GM21367 (cell line): ENCODE measurements around the gene RASL10A.

Experiments used
- ATAC-seq: cut with Tn5 transposase; IDR thresholded peaks from one replicate; pipeline ENCODE4 v1.9.1; 2021; ENCODE audit not compliant: unreplicated experiment

RASL10A gene

GRCh38 chr22:29323641-29324040 is 8.1 kb upstream of the RASL10A start:
- no peak for ATAC-seq

DNA sequence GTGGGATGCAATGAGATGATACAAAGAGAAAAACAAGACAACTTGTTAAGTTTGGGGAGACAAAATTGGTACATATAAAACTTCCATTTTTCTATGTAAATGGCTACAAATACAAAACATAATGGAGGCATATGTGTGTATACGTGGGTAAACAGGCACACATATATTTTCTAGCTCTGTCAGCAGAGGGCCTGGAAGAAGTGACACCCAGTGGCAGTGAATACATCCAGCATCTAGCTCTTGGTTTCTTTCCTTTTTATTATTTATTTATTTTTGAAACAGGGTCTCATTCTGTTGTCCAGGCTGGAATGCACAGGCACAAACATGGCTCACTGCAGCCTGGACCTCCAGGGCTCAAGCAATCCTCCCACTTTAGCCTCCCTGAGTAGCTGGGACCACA is 5.0 kb upstream of the RASL10A start:
- ATAC-seq, result no peak

- ATAC-seq, result no peak
Observed at GRCh38 chr22:29319072-29319471, 3.6 kb upstream of the RASL10A start.

DNA sequence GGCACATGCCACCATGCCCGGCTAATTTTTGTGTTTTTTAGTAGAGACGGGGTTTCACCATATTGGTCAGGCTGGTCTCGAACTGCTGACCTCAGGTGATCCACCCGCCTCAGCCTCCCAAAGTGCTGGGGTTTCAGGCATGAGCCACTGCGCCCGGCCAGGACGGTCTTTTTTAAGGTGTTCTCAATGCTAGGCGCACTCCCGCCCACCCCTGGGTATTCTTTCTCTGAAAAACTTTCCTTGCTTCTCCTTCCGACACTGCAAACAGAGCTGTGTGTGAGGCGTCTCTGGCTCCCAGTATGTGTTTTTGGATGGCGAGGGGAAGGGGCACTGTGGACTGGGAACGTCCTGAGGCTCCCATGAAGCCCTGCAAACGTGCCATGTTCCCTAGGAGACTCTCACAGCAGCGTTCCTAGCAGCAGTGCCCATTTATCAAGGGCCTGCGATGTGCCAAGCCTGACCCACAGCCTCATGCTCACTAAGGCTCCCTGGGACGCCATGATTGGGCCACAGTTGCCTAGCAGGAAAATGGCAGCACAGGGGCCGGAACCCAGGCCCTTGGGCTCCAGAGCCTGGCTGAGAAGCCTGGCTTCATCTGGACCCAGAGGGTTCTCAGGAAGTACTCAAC is 2.4 kb upstream of the RASL10A start:
- ATAC-seq, result no peak

DNA sequence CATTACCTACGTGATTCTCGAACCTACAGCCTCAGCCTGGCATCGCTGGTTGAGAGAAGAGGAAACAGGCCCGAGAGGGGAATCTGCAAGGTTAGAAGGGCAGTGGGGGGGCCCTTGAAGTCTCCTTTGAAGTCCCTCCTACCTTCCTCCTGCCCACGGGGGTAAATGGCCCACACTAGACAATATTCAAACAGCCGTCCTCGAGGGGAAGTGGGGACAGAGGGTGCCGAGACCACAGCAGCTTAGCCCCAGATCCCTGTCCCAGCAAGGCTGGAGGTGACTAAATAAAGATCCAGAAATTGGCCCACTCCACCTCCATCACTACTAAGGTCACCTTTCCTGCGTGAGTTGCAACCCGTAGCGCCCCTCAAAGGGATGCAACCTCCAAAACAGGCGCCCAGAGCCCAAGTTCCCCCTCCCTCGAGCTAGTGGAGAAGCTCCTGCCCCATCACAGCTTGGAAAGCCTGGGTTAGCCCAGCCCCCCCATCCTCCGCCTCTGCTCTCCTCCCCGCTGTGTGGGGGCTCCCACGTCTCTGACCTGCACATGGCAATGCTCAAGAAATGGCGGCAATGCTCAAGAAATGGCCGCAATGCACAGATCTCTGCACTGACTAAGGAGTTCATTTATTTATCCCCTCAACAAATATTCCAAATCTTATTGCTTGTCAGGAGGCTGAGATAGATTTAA is 788 bp upstream of the RASL10A start:
- ATAC-seq, result no peak

- no peak for ATAC-seq
Observed at GRCh38 chr22:29314537-29315285, 786 bp downstream of the RASL10A start.

DNA sequence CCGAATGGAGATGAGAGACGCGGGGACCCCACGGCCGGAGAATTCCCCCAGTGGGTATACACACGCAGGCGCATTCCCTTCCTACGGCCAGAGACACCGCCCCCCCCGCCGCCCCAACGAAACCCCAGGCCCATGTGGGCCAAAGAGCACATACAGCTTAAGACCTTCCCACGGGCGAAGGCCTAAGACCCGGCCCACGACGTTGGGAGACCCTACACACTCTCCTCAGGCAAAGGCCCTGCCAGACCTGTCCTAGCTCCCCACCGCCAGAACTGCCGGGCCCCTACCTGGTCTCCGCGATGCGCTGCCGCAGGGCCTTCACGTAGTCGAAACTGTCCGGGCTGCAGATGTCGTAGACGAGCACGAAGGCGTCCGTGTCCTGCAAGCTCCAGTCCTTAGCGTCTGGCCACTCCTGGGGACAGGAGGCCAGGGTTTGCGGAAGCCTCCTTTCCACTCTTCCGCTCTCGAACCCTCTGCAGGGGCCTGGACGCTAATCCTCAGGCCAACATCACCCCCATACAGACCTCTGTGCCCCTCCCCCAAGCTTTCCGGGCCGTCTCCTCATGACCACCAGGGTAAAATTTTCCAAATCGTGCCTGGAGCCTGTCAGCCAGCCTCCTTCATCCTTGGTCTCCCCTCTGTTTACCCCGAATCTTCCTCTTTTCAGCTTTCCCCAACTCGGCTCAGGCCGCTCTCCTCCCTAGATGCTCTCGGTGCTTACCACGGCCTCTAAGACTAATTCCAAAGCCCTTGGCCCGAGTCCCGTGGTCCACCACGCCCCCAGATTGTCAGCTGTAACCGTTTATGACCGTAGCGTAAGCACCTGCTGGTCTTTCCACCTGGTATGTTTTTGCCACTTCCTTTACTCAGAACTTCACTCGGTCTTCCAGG is 1.7 kb downstream of the RASL10A start:
- no peak for ATAC-seq

DNA sequence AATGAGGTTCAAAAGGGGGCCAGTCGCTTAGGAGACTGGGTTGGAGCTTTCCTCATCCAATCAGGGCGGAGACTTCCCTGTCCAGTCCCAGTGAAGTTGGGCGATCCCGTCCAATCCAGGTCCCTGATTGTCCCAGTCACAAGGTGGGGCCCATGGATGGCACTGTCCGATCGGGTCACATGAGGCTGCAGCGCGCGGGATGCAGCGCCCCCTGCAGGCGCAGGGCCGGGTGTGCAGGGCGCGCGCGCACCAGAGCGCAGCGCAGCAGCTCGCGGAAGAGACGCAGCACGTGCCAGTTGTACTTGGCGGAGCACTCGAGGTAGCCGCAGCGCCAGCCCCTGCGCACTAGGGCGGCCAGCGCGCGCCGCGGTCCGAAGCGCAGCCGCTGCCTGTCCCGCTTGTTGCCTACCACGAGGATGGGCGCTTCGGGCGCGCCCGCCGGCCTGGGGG is 2.3 kb downstream of the RASL10A start:
- no peak for ATAC-seq

DNA sequence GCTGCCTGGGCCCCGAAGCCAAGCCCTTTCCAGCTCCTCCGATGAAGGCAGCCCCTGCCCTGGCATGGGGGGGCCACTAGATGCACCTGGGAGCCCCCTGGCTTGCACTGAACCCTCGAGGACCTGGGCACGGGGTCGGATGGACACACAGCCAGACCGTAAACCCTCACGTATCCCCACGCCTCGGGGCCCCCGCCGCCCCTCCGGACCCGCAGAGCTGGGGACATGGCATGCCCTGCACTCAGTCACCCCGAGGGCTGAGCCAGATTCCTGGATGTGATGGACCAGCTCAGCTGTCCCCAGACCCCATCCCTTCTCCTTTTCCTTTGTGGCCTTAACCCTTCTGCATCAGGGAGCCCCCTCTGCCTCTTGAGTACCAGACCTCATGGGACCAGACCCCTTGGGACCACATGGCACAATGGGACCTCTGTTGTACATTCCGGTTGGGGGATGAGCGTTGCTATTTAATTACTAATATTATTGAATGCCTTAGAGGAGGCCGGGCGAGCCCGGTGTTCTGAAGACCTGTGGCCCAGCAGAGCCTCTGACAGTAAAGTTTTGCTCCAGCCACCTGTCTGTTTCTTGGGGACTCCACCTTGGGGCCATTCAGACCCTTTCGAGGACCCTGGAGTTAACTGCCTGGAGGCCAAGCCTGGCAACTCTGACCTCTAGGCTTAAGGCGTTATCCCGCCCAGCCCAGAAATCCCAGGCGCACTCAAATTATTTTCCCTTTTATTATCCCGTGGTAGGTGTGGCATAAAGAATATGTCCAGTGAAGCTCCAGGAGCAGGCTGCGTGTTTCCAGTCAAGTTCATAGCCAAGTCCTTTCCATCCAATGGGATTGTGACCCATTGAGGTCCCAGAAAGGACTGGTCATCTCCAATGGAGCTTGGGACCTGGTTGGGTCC is 3.0 kb downstream of the RASL10A start:
- no peak for ATAC-seq

- no peak for ATAC-seq
Observed at GRCh38 chr22:29311464-29312217, 3.9 kb downstream of the RASL10A start.

DNA sequence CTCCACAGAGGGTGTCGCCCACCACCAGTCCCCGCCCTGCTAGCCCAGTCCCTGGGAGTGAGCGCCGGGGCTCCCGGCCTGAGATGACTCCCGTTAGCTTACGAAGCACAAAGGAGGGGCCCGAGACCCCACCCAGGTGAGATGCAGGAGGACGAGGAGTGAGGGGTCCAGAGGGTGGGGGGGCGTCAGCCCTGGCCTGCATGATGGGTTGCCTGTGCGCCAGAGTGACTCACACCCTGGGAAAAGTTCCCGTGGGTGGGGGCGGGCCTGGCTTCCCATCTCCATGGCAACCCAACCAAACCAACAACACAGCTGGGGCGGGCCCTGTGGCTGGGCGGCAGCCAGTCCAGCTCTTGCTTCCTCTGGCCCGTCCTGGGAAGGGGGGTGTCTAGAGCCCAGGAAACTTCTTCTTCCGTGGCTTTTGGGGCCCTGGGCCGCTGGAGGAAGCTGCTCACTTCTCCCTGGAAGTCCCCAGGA is 4.6 kb downstream of the RASL10A start:
- no peak for ATAC-seq

- no peak for ATAC-seq
Observed at GRCh38 chr22:29310065-29310862, 5.2 kb downstream of the RASL10A start.

DNA sequence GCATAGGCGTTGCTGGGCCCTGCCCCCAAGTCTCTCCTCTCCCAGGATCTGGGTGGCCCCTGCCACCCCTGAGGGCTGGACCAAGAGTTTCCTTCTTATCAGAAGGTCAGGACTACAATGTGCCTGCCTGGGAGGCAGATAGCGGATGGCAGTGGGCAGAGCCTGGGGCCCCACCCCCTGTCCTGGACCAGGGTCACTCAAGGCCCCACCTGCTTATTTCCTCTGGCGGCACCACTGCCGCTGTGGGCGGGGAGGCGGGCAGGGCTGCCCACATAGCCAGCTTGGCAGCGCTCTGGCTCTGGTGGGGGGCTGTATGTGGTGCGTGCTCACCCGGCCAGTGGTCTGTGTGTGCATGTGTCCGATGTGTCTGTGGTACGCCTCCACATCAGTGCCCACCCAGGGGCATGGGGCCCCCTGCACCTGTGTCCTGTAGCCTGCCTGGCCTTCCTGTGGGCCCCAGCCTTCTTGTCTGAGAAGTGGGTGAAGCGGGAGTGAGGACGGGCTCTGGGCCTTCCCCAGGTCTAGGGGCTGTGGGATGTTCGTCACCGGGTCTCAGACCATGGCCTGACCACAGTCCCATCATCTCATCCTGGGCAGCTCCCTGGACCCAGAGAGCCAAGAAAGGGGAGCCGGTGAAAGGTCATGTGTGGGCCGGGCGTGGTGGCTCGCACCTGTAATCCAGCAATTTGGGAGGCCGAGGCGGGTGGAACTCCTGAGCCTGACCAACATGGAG is 6.0 kb downstream of the RASL10A start:
- no peak for ATAC-seq

DNA sequence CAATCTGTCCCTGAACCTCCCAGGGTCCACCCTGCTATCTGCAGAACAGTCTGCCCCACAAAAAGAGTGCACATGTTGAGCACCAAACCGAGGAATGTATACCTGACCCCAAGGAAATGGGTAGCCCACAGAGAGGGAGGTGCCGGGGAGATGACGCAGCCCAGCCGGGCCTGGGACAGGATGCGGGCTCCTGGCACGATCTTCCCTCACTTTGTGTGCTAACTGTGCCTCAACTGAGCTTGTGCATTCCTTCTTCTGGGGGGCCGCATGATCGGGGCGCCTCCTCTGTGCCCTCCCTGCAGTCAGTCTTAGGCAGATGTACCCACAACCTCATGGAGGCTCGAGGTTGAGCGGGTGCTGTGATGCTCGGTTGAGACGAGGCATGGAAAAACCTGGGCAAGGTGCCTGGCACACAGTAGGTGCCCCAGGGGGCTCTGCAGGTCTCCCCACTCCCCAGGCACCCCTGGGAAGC is 6.7 kb downstream of the RASL10A start:
- no peak for ATAC-seq

GRCh38 chr22:29308148-29308790 is 7.2 kb downstream of the RASL10A start:
- ATAC-seq, result no peak

GRCh38 chr22:29307596-29308147 is 7.8 kb downstream of the RASL10A start:
- no peak for ATAC-seq
